ENCODE results near the gene KIF17. TPM values are rescaled to one million over a fixed set of nuclear protein-coding genes. Genes with fewer than 3 reads are reported as not detected.

The KIF17 gene
- total and polyA plus RNA-seq, 2 of the 8 experiments (the other 6 are each of a cell fraction or from before 2014, with no cell fraction given), result 6.9 to 10.4 TPM

GRCh38 chr1:20648438-20648837 lies 69.4 kb downstream of the KIF17 start:
- Histone ChIP-seq H3K18ac (ENCODE audit: extremely low read depth, low read length) (no peak overlapping the region), H3K4me2 (ENCODE audit: insufficient read depth in 1 of 2, low read depth in 2 of 2, low read length in 2 of 2) (no peak overlapping the region), H2AK5ac (ENCODE audit: low read depth, low read length) (no peak overlapping the region), H3K4ac (replicated peaks; ENCODE audit: insufficient read length, low read depth, low read length) (no peak overlapping the region), H3K23me2 (ENCODE audit: low read depth, low read length) (no peaks in the 10 kb centered on the region), H3K23ac (ENCODE audit: insufficient read length) (no peak overlapping the region), H3K79me1 (ENCODE audit: low read depth, low read length) (no peaks in the 10 kb centered on the region), H2BK5ac (ENCODE audit: low read depth, low read length) (no peak overlapping the region), H3K9ac (replicated peaks in 1 of 4; ENCODE audit: extremely low read depth in 1 of 4, low read depth in 3 of 4, low read length in 3 of 4) (no peak overlapping the region), H3K36me3 (ENCODE audit: control insufficient read depth in 2 of 4, insufficient read depth in 4 of 4, low read length in 3 of 4) (peaks cover 12 to 42% (median 18%) of the 10 kb centered on the region in 4 experiments), H3K79me2 (ENCODE audit: control insufficient read depth in 1 of 2, insufficient read depth in 2 of 2, low read length in 2 of 2) (no peaks in the 10 kb centered on the region), H4K5ac (ENCODE audit: insufficient read length, low read depth, low read length) (no peak overlapping the region), H3K56ac (replicated peaks; ENCODE audit: insufficient read length, low read depth, low read length) (no peak overlapping the region), H2BK20ac (ENCODE audit: low read length) (no peak overlapping the region), H3K9me3 (ENCODE audit: insufficient read depth in 2 of 2, low read depth in 1 of 2, low read length in 1 of 2) (no peaks in the 10 kb centered on the region), H4K8ac (ENCODE audit: extremely low read depth, insufficient read depth, low read length) (no peak overlapping the region; the same call in 1 of the 2 replicates), H3K27ac (ENCODE audit: low read depth, low read length) (no peak overlapping the region), H2BK15ac (ENCODE audit: low read length) (no peak overlapping the region), H3K4me3 (ENCODE audit: extremely low read depth in 1 of 4, insufficient read depth in 2 of 4, low read depth in 3 of 4, low read length in 4 of 4) (no peak overlapping the region), H3K27me3 (replicated peaks in 1 of 4; ENCODE audit: control insufficient read depth in 3 of 4, extremely low read depth in 1 of 4, insufficient read depth in 3 of 4, low read length in 3 of 4) (no peaks in the 10 kb centered on the region), H2BK120ac (replicated peaks; ENCODE audit: low read depth, low read length) (no peak overlapping the region), H2BK12ac (ENCODE audit: low read depth, low read length) (no peak overlapping the region), H3K14ac (ENCODE audit: insufficient read length) (no peak overlapping the region), H2AFZ (ENCODE audit: low read length) (no peak overlapping the region), H4K20me1 (replicated peaks in 1 of 2; ENCODE audit: control insufficient read depth in 1 of 2, insufficient read depth in 2 of 2, low read length in 2 of 2) (peaks cover 3 to 9% of the 10 kb centered on the region in 2 experiments), H4K91ac (replicated peaks; ENCODE audit: insufficient read length, low read length) (no peak overlapping the region), H3K4me1 (replicated peaks in 1 of 4; ENCODE audit: control insufficient read depth in 3 of 4, insufficient read depth in 4 of 4, low read length in 3 of 4) (no peaks in the 10 kb centered on the region)
- WGBS, 2 experiments (ENCODE audit: extremely low coverage in 1 of 2, insufficient coverage in 1 of 2, insufficient read length in 1 of 2, insufficient replicate concordance in 2 of 2, low coverage in 1 of 2, low lambda C conversion rate in 2 of 2, missing lambda C conversion rate in 1 of 2), result 87% methylated on average over 13 of the region's 13 CpGs; no CpG with 5 or more reads in 1 of the 2 experiments
- ChIA-PET POLR2A (ENCODE audit: partially characterized antibody) (interaction anchor here (2.6 kb wide), 1 partner anchor 13 kb away, joined by 7 read pairs; no protein-coding TSS in a partner anchor), CTCF (ENCODE audit: partially characterized antibody) (interaction anchor here (0.6 to 3.4 kb wide), 7 partner anchors 10 to 378 kb away, joined by 3 to 10 read pairs (median 3); no protein-coding TSS in a partner anchor)
- FAIRE-seq (no peak), DNase-seq (ENCODE audit: low read depth in 1 of 2, low spot score in 2 of 2) (no peak)
- TF ChIP-seq EZH2 (IDR thresholded peaks at IDR 0.05; ENCODE audit: low read depth, low read length, severe bottlenecking), result no peak
- no peak for TF ChIP-seq SRF (IDR thresholded peaks at IDR 0.05; ENCODE audit: low read depth, low read length)
- TF ChIP-seq BCL11A (IDR thresholded peaks at IDR 0.05; ENCODE audit: low read depth in 2 of 2, low read length in 2 of 2), result no peak
- TF ChIP-seq SP1 (IDR thresholded peaks at IDR 0.05; ENCODE audit: low read depth, low read length), result no peak
- TF ChIP-seq, protein P1, sequence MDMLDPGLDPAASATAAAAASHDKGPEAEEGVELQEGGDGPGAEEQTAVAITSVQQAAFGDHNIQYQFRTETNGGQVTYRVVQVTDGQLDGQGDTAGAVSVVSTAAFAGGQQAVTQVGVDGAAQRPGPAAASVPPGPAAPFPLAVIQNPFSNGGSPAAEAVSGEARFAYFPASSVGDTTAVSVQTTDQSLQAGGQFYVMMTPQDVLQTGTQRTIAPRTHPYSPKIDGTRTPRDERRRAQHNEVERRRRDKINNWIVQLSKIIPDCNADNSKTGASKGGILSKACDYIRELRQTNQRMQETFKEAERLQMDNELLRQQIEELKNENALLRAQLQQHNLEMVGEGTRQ (IDR thresholded peaks at IDR 0.05; ENCODE audit: low read length), result no peak
- TF ChIP-seq HDAC2 (IDR thresholded peaks at IDR 0.05; ENCODE audit: borderline replicate concordance in 1 of 2, low read depth in 2 of 2, low read length in 2 of 2), result no peak
- TF ChIP-seq CTCF (IDR thresholded peaks at IDR 0.05; ENCODE audit: control extremely low read depth in 1 of 3, insufficient read depth in 1 of 3, low read depth in 1 of 3, low read length in 3 of 3), result no peak
- no peak for TF ChIP-seq GABPA (IDR thresholded peaks at IDR 0.05; ENCODE audit: borderline replicate concordance, insufficient read depth, low read length)
- TF ChIP-seq SP4 (IDR thresholded peaks at IDR 0.05; ENCODE audit: low read length), result no peak
- TF ChIP-seq CBX8 (IDR thresholded peaks at IDR 0.05; ENCODE audit: borderline replicate concordance, low read depth, low read length), result no peak
